WTC11 (cell line): ENCODE measurements around the gene C4orf50. TPM values are rescaled to one million over a fixed set of nuclear protein-coding genes. Genes with fewer than 3 reads are reported as not detected.

Source experiments
- ATAC-seq: fragments of 200-7000 bp; cut with Tn5 transposase; 2 replicates; pipeline ENCODE4 v1.10.0; 2021; ENCODE audit warnings: mild to moderate bottlenecking, moderate library complexity
- CTCF ChIA-PET: fragments of 300-600 bp; sonication (Branson Sonifier 250); formaldehyde crosslinking; loops from one replicate; lab custom pipeline; 2021; ENCODE audit warnings: antibody characterized with exemption; lab: Charles Lee
- POLR2A ChIA-PET: fragments of 350-600 bp; sonication (Branson Sonifier 250); formaldehyde crosslinking; loops from one replicate; lab custom pipeline; 2021; ENCODE audit warnings: antibody characterized with exemption; lab: Charles Lee
- DNase-seq: peaks from one replicate; pipeline ENCODE4 v3.0.0; 2021; ENCODE audit warnings: low spot score
- H3K27ac Mint-ChIP-seq: 2 replicates; pipeline ENCODE4 v1.8.0; 2021; ENCODE audit warnings: mixed read lengths
- H3K27me3 Mint-ChIP-seq: 2 replicates; pipeline ENCODE4 v1.8.0; 2021; ENCODE audit warnings: low read depth, mild to moderate bottlenecking, moderate library complexity, mixed read lengths
- H3K36me3 Mint-ChIP-seq: 2 replicates; pipeline ENCODE4 v1.8.0; 2021; ENCODE audit warnings: mixed read lengths
- H3K4me1 Mint-ChIP-seq: 2 replicates; pipeline ENCODE4 v1.8.0; 2022; ENCODE audit warnings: mixed read lengths
- H3K4me3 Mint-ChIP-seq: 2 replicates; pipeline ENCODE4 v1.8.0; 2021; ENCODE audit warnings: mild to moderate bottlenecking, moderate library complexity, mixed read lengths
- H3K9me3 Mint-ChIP-seq: 2 replicates; pipeline ENCODE4 v1.8.0; 2021; ENCODE audit warnings: mixed read lengths
- CREB1 ChIP-seq: sonication (generic); formaldehyde crosslinking; IDR thresholded peaks from 2 replicates; pipeline ENCODE4 v1.8.0; 2023; ENCODE audit warnings: mild to moderate bottlenecking, missing genetic modification reagents
- ESRRA ChIP-seq: sonication (generic); formaldehyde crosslinking; IDR thresholded peaks from 2 replicates; pipeline ENCODE4 v1.8.1; 2022; ENCODE audit warnings: mild to moderate bottlenecking, missing genetic modification reagents, borderline replicate concordance
- ETV6 ChIP-seq: sonication (generic); formaldehyde crosslinking; IDR thresholded peaks from 2 replicates; pipeline ENCODE4 v1.8.1; 2022; ENCODE audit warnings: mild to moderate bottlenecking, missing genetic modification reagents
- HMGA2 ChIP-seq: fragments of 250-450 bp; sonication (Bioruptor Pico); IDR thresholded peaks from 2 replicates; pipeline ENCODE4 v1.4.0; 2021; ENCODE audit warnings: mild to moderate bottlenecking, moderate library complexity
- MXD4 ChIP-seq: fragments of 250-450 bp; sonication (Bioruptor Pico); IDR thresholded peaks from 2 replicates; pipeline ENCODE4 v1.8.0; 2021; ENCODE audit warnings: mild to moderate bottlenecking, moderate library complexity, borderline replicate concordance
- NR3C1 ChIP-seq: sonication (generic); formaldehyde crosslinking; conservative IDR thresholded peaks from 2 replicates; pipeline ENCODE4 v1.8.1; 2023; ENCODE audit warnings: low read depth, mild to moderate bottlenecking, missing genetic modification reagents
- PRRX2 ChIP-seq: fragments of 250-450 bp; sonication (Bioruptor Pico); IDR thresholded peaks from 2 replicates; pipeline ENCODE4 v1.8.0; 2021; ENCODE audit warnings: mild to moderate bottlenecking
- TCF7 ChIP-seq: sonication (generic); formaldehyde crosslinking; IDR thresholded peaks from 2 replicates; pipeline ENCODE4 v1.8.0; 2022; ENCODE audit warnings: mild to moderate bottlenecking, low read depth, missing genetic modification reagents, moderate library complexity
- TEAD1 ChIP-seq: sonication (generic); formaldehyde crosslinking; IDR thresholded peaks from 2 replicates; pipeline ENCODE4 v1.8.0; 2022; ENCODE audit warnings: mild to moderate bottlenecking, missing genetic modification reagents
- ZNF121 ChIP-seq: sonication (generic); formaldehyde crosslinking; IDR thresholded peaks from 2 replicates; pipeline ENCODE4 v1.8.0; 2023; ENCODE audit warnings: missing genetic modification reagents
- ZNF138 ChIP-seq: sonication (generic); formaldehyde crosslinking; conservative IDR thresholded peaks from 2 replicates; pipeline ENCODE4 v1.8.1; 2022; ENCODE audit warnings: mild to moderate bottlenecking, moderate library complexity, missing genetic modification reagents
- ZNF232 ChIP-seq: sonication (generic); formaldehyde crosslinking; IDR thresholded peaks from 2 replicates; pipeline ENCODE4 v1.8.0; 2022; ENCODE audit warnings: mild to moderate bottlenecking, missing genetic modification reagents
- total RNA-seq: library from RNA; stranded (reverse); gene quantifications from 3 replicates; pipeline ENCODE4 v1.2.3, GENCODE V29; 2021
- TF ChIP-seq, protein P1 (sequence below): sonication (generic); formaldehyde crosslinking; IDR thresholded peaks from 2 replicates; pipeline ENCODE4 v1.8.0; 2023; ENCODE audit warnings: mild to moderate bottlenecking, missing genetic modification reagents
- TF ChIP-seq, protein P2 (sequence below): sonication (generic); formaldehyde crosslinking; IDR thresholded peaks from 2 replicates; pipeline ENCODE4 v1.8.1; 2023; ENCODE audit warnings: mild to moderate bottlenecking, missing genetic modification reagents, moderate library complexity
- TF ChIP-seq, protein P3 (sequence below): sonication (generic); formaldehyde crosslinking; IDR thresholded peaks from 2 replicates; pipeline ENCODE4 v1.8.1; 2022; ENCODE audit warnings: mild to moderate bottlenecking, missing genetic modification reagents, moderate library complexity, borderline replicate concordance
- TF ChIP-seq, protein P4 (sequence below): sonication (generic); formaldehyde crosslinking; IDR thresholded peaks from 2 replicates; pipeline ENCODE4 v1.8.1; 2023; ENCODE audit warnings: mild to moderate bottlenecking, missing genetic modification reagents
- TF ChIP-seq, protein P5 (sequence below): fragments of 250-450 bp; sonication (Bioruptor Pico); conservative IDR thresholded peaks from 2 replicates; pipeline ENCODE4 v1.9.0; 2021; ENCODE audit warnings: mild to moderate bottlenecking

Gene C4orf50
- total RNA-seq, 1 experiment from 2014 or later: 0.17 TPM

DNA sequence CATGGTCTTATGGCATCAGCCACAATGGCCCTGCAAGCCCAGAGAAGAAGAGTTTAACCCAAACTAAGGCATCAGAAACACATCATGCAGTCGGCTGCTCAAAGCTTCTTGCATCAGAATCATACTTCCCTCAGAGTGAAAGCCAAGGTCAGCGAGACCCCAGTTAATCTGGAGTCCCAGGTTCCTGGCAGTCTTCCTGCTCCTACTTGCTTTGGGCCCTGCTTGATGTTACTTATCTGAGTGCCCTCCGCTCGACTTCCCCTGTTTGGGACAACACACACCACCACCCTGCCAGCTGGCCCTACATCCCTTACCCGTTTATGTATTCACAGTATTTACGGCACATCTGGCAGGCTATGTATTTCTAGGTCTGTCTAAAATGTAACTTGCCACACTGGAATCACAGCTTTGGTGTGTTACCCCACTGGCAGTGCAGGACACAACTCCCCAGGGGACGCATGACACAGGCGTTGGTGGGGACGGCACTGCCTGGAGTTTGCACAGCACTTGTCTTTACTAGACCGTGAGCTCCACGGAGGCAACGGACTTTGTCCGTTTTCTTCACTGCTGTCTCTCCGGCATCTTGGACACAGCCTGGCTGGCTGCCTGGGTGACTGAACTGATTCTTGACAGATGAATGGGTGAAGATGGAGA, 148.1 kb downstream of the C4orf50 start (continued):
- TF ChIP-seq, protein P1, sequence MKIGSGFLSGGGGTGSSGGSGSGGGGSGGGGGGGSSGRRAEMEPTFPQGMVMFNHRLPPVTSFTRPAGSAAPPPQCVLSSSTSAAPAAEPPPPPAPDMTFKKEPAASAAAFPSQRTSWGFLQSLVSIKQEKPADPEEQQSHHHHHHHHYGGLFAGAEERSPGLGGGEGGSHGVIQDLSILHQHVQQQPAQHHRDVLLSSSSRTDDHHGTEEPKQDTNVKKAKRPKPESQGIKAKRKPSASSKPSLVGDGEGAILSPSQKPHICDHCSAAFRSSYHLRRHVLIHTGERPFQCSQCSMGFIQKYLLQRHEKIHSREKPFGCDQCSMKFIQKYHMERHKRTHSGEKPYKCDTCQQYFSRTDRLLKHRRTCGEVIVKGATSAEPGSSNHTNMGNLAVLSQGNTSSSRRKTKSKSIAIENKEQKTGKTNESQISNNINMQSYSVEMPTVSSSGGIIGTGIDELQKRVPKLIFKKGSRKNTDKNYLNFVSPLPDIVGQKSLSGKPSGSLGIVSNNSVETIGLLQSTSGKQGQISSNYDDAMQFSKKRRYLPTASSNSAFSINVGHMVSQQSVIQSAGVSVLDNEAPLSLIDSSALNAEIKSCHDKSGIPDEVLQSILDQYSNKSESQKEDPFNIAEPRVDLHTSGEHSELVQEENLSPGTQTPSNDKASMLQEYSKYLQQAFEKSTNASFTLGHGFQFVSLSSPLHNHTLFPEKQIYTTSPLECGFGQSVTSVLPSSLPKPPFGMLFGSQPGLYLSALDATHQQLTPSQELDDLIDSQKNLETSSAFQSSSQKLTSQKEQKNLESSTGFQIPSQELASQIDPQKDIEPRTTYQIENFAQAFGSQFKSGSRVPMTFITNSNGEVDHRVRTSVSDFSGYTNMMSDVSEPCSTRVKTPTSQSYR (CRISPR knock-in tag): no peak
- TF ChIP-seq ZNF232 (CRISPR knock-in tag) (no peak), ZNF138 (no peak)

DNA sequence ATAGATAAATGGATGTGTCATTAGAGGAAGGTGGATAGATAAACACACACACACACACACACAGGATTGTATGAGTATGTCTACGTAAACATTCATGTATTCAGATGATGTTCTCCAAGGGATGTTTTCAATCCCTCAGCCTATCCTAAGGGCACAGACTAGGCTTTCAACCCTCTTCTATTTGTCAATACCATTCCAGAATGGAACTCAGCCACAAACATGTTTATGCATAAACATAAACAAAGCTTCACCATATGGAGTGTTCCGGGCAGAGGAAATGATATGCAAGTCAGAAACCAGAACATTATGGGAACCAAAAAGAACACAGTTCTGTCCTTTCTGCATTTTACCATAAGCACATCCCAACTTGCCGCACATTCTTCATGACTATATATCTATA, 150.4 kb downstream of the C4orf50 start:
- CTCF ChIA-PET: no interaction called here
- TF ChIP-seq ZNF232 (CRISPR knock-in tag) (no peak), TCF7 (CRISPR knock-in tag) (no peak), ZNF121 (CRISPR knock-in tag) (no peak), TEAD1 (CRISPR knock-in tag) (no peak), CREB1 (CRISPR knock-in tag) (no peak), ETV6 (CRISPR knock-in tag) (no peak)
- TF ChIP-seq, protein P2, sequence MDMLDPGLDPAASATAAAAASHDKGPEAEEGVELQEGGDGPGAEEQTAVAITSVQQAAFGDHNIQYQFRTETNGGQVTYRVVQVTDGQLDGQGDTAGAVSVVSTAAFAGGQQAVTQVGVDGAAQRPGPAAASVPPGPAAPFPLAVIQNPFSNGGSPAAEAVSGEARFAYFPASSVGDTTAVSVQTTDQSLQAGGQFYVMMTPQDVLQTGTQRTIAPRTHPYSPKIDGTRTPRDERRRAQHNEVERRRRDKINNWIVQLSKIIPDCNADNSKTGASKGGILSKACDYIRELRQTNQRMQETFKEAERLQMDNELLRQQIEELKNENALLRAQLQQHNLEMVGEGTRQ: no peak
- TF ChIP-seq, protein P3, sequence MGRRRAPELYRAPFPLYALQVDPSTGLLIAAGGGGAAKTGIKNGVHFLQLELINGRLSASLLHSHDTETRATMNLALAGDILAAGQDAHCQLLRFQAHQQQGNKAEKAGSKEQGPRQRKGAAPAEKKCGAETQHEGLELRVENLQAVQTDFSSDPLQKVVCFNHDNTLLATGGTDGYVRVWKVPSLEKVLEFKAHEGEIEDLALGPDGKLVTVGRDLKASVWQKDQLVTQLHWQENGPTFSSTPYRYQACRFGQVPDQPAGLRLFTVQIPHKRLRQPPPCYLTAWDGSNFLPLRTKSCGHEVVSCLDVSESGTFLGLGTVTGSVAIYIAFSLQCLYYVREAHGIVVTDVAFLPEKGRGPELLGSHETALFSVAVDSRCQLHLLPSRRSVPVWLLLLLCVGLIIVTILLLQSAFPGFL (CRISPR knock-in tag): no peak
- TF ChIP-seq, protein P4, sequence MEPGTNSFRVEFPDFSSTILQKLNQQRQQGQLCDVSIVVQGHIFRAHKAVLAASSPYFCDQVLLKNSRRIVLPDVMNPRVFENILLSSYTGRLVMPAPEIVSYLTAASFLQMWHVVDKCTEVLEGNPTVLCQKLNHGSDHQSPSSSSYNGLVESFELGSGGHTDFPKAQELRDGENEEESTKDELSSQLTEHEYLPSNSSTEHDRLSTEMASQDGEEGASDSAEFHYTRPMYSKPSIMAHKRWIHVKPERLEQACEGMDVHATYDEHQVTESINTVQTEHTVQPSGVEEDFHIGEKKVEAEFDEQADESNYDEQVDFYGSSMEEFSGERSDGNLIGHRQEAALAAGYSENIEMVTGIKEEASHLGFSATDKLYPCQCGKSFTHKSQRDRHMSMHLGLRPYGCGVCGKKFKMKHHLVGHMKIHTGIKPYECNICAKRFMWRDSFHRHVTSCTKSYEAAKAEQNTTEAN (CRISPR knock-in tag): no peak
- TF ChIP-seq, all 79 proteins: peak for 0
- no peaks in the 10 kb centered on the region for H3K27me3 Mint-ChIP-seq
- H3K9me3 Mint-ChIP-seq: peaks cover under 1% of the 10 kb centered on the region; the same call in 1 of the 2 replicates
- no peak overlapping the region for H3K4me3 Mint-ChIP-seq
- H3K4me1 Mint-ChIP-seq: peaks cover 19% of the 10 kb centered on the region
- no peak overlapping the region for H3K27ac Mint-ChIP-seq
- peaks cover 24% of the 10 kb centered on the region for H3K36me3 Mint-ChIP-seq
- DNase-seq (no peak), ATAC-seq (no peak)
- POLR2A ChIA-PET: no interaction called here

DNA sequence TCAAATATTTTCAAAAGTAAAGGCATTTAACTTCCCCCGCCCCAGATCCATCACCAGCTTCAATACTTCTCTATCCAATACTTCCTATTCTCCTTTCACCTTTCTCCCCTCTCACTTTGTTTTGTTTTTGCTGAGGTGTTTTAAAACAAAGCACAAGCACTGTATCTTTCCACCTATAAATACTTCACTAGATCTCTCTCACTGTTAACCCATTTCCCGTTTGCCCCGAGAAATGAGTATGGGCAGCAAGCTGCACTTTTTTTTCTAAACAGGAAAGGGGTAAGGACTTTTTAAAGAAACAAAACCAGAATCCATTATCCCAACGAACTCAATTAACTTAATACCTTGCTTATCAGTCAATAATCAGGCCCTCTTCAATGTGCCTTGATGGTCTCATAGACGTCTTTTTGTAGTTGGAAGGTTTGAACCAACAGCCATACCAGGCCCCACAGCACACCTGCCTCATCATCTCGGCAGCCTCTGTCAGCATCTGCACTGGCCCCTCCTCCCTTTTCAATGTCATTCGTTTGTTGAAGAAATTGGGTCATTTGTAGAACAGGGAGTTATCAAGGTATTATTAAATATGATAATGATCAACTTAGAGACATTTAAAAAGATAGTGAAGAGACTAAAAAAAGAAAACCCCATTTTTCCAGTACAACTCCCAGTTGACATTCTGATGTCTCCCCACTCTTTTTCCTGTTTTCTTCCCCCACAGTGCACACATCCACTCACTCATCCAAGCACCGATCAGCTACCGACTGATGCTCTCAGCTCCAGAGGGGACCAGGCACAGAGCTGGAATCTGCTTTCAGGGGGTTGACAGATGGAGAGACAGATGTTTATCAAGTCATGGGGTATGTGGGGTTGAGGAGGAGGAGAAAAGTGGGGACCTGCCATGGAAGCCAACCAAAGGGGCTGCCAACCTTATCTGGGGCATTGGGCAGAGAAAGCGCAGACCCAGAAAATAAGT, 151.1 kb downstream of the C4orf50 start:
- CTCF ChIA-PET: no interaction called here

More for the DNA sequence above, 151.1 kb downstream of the C4orf50 start:
- Mint-ChIP-seq H3K36me3 (peaks cover 21% of the 10 kb centered on the region), H3K4me3 (no peak overlapping the region), H3K9me3 (no peaks in the 10 kb centered on the region), H3K4me1 (peaks cover 19% of the 10 kb centered on the region), H3K27ac (no peak overlapping the region), H3K27me3 (no peaks in the 10 kb centered on the region)
- TF ChIP-seq MXD4 (CRISPR knock-in tag): no peak
- TF ChIP-seq NR3C1 (CRISPR knock-in tag): no peak
- TF ChIP-seq, protein P5, sequence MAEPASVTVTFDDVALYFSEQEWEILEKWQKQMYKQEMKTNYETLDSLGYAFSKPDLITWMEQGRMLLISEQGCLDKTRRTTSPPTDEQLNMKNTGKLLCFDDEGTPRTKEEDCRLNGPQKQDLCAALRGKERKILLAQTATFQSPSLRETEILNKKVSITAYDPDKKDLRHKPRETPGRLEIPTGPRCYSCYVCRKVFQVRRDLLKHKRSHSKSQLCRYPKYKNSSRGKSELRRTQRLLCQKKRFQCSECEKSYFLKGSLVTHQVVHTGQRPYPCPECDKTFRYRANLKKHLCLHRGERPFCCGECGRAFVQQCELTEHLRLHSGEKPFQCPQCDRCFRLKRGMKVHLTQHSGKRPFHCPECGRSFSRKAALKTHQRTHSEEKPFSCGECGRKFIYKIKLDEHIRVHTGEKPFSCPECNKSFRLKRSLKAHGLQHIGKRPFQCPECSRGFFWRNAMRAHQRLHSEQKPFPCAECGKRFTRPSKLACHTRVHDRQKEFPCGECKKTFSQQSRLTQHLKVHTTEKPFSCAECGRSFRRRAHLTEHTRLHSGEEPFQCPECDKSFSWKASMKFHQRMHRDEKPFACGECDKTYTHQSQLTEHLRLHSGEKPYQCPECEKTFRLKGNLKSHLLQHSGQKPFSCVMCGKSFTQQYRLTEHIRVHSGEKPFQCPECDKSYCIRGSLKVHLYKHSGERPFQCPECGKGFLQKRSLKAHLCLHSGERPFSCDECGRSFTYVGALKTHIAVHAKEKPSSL: no peak
- TF ChIP-seq HMGA2 (CRISPR knock-in tag): no peak
- no peak for TF ChIP-seq PRRX2 (CRISPR knock-in tag)
- TF ChIP-seq ESRRA (CRISPR knock-in tag): no peak
- ATAC-seq (no peak), DNase-seq (no peak)
- POLR2A ChIA-PET: no interaction called here
